GM21529 (cell line): Measurements from ENCODE around the gene SCYGR8.

Source experiments
- ATAC-seq: cut with Tn5 transposase; IDR thresholded peaks from one replicate; pipeline ENCODE4 v1.9.1; 2021; ENCODE audit not compliant: unreplicated experiment

SCYGR8 gene

GRCh38 chr2:227759411-227760118 is 13.9 kb downstream of the SCYGR8 start:
- no peak for ATAC-seq

- ATAC-seq: no peak
Measured at GRCh38 chr2:227761740-227762476, 16.2 kb downstream of the SCYGR8 start.

- ATAC-seq: peak; percentile 11
Measured at GRCh38 chr2:227765788-227766372, 20.2 kb downstream of the SCYGR8 start.

- ATAC-seq: peak; percentile 99
Measured at GRCh38 chr2:227766373-227766883, 20.7 kb downstream of the SCYGR8 start.

GRCh38 chr2:227767830-227768229 is 22.1 kb downstream of the SCYGR8 start:
- ATAC-seq: no peak

GRCh38 chr2:227772197-227772661 is 26.5 kb downstream of the SCYGR8 start:
- no peak for ATAC-seq

- no peak for ATAC-seq
Measured at GRCh38 chr2:227772932-227773331, 27.2 kb downstream of the SCYGR8 start.

- ATAC-seq: no peak
Measured at GRCh38 chr2:227774011-227774624, 28.4 kb downstream of the SCYGR8 start.

GRCh38 chr2:227774895-227775842 is 29.5 kb downstream of the SCYGR8 start:
- ATAC-seq: no peak

- ATAC-seq: no peak
Measured at GRCh38 chr2:227780981-227781615, 35.4 kb downstream of the SCYGR8 start.

- ATAC-seq: no peak
Measured at GRCh38 chr2:227781841-227782240, 36.1 kb downstream of the SCYGR8 start.

GRCh38 chr2:227782804-227783203 is 37.1 kb downstream of the SCYGR8 start:
- peak; percentile 43 for ATAC-seq

- peak; percentile 97 for ATAC-seq
Measured at GRCh38 chr2:227783404-227784138, 37.9 kb downstream of the SCYGR8 start.

GRCh38 chr2:227785293-227785692 is 39.6 kb downstream of the SCYGR8 start:
- ATAC-seq: no peak

- no peak for ATAC-seq
Measured at GRCh38 chr2:227788561-227789018, 42.9 kb downstream of the SCYGR8 start.

GRCh38 chr2:227789803-227790202 is 44.1 kb downstream of the SCYGR8 start:
- ATAC-seq: no peak

GRCh38 chr2:227793148-227793712 is 47.5 kb downstream of the SCYGR8 start:
- ATAC-seq: no peak
